ENCODE results near the gene ARHGEF28.

The ARHGEF28 gene

GRCh38 chr5:73935719-73936118 is 309.7 kb downstream of the ARHGEF28 start:
- H3K36me3 Mint-ChIP-seq (ENCODE audit: insufficient read depth), result no peaks in the 10 kb centered on the region
- ATAC-seq (replicated peaks; ENCODE audit: extremely low read depth, poor library complexity, severe bottlenecking) (no peak), DNase-seq (ENCODE audit: low spot score in 2 of 2) (no peak)
- H3K9me3 Mint-ChIP-seq, result no peaks in the 10 kb centered on the region
- peaks cover 36% of the 10 kb centered on the region for H3K27me3 Mint-ChIP-seq
- no peak overlapping the region for H3K27ac Mint-ChIP-seq (ENCODE audit: low read depth)
- no peaks in the 10 kb centered on the region for H3K4me1 Mint-ChIP-seq
- H3K4me3 Mint-ChIP-seq, result no peak overlapping the region

GRCh38 chr5:73938280-73938937 is 312.4 kb downstream of the ARHGEF28 start:
- Mint-ChIP-seq H3K36me3 (ENCODE audit: insufficient read depth) (no peaks in the 10 kb centered on the region), H3K27ac (ENCODE audit: low read depth) (no peak overlapping the region), H3K4me3 (no peak overlapping the region), H3K27me3 (peaks cover 40% of the 10 kb centered on the region), H3K9me3 (no peaks in the 10 kb centered on the region), H3K4me1 (no peaks in the 10 kb centered on the region)
- DNase-seq (ENCODE audit: low spot score in 2 of 2) (no peak), ATAC-seq (replicated peaks; ENCODE audit: extremely low read depth, poor library complexity, severe bottlenecking) (no peak)

DNA sequence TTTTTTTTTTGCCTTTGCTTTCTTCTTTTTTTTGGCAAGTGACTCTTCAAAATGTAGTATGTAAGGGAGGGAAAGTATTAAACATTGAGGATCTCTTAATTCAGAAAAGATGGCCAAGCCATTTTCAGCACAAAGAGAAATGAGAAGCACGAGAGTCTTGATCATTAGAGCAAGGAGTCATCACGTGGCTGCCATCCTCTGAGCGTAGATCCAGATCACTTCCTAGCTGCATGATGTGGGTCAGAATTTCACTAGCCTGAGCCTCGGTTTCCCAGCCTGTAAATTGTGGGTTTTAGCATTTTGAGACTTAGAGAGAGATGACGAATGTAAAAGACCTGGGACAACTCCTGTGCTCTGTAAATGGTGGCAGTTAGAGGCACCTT is 312.9 kb downstream of the ARHGEF28 start:
- peaks cover 38% of the 10 kb centered on the region for H3K27me3 Mint-ChIP-seq
- no peak for DNase-seq (ENCODE audit: low spot score in 2 of 2)
- H3K9me3 Mint-ChIP-seq, result no peaks in the 10 kb centered on the region
- H3K4me1 Mint-ChIP-seq, result no peaks in the 10 kb centered on the region
- H3K36me3 Mint-ChIP-seq (ENCODE audit: insufficient read depth), result no peaks in the 10 kb centered on the region
- no peak overlapping the region for H3K4me3 Mint-ChIP-seq
- no peak for ATAC-seq (replicated peaks; ENCODE audit: extremely low read depth, poor library complexity, severe bottlenecking)
- no peak overlapping the region for H3K27ac Mint-ChIP-seq (ENCODE audit: low read depth)

DNA sequence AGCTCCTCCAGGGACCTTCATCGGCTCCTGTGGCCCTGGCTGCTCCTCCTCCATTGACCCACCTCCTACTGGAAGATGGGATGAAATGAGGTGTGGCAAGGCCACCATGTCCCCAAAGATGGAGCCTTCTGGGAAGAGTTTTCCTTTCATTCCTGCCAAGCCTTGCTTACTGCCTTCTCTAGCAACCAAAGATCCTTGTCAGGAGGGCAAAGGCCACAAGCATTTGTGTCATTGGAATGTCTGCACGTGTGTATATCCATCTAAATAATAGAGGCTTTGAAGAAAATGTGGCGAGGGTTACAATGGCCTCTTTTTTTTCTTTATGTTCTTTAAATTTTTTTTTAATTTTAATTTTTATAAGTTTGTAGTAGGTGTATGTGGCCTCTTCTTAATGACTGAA is 313.6 kb downstream of the ARHGEF28 start:
- ATAC-seq (replicated peaks; ENCODE audit: extremely low read depth, poor library complexity, severe bottlenecking), result no peak

DNA sequence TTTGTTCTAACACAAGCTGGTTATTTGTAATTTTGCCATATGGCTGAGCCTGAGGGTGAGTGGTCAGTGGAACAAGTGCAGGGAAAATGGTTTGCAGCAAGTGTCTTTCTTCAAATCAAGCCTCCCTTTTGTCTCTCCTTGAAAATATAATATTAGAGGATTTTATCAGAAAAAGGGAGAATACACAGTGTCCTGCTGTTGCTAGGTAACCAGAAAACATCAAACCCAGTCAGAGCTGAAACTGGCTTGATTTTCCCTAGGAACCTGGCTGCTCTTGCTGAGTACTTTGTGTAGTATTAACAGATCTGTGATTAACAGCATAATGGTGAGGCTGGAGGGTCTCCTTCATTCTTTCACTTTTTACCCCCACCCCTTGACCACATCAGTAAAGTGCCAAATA is 314.0 kb downstream of the ARHGEF28 start:
- peaks cover 5% of the 10 kb centered on the region for H3K9me3 Mint-ChIP-seq
- H3K4me3 Mint-ChIP-seq, result no peak overlapping the region
- H3K36me3 Mint-ChIP-seq (ENCODE audit: insufficient read depth), result no peaks in the 10 kb centered on the region
- peaks cover 29% of the 10 kb centered on the region for H3K27me3 Mint-ChIP-seq
- no peaks in the 10 kb centered on the region for H3K4me1 Mint-ChIP-seq
- no peak overlapping the region for H3K27ac Mint-ChIP-seq (ENCODE audit: low read depth)
- DNase-seq (ENCODE audit: low spot score in 2 of 2), result no peak
- ATAC-seq (replicated peaks; ENCODE audit: extremely low read depth, poor library complexity, severe bottlenecking), result no peak

More for the DNA sequence above, 313.6 kb downstream of the ARHGEF28 start:
- Mint-ChIP-seq H3K9me3 (peaks cover 5% of the 10 kb centered on the region), H3K36me3 (ENCODE audit: insufficient read depth) (no peaks in the 10 kb centered on the region), H3K4me1 (no peaks in the 10 kb centered on the region), H3K27me3 (peaks cover 31% of the 10 kb centered on the region), H3K27ac (ENCODE audit: low read depth) (no peak overlapping the region), H3K4me3 (no peak overlapping the region)
- DNase-seq (ENCODE audit: low spot score in 2 of 2), result no peak

GRCh38 chr5:73940801-73941200 is 314.8 kb downstream of the ARHGEF28 start:
- no peak for DNase-seq (ENCODE audit: low spot score in 2 of 2)
- ATAC-seq (replicated peaks; ENCODE audit: extremely low read depth, poor library complexity, severe bottlenecking), result no peak
- H3K4me1 Mint-ChIP-seq, result no peaks in the 10 kb centered on the region
- H3K27me3 Mint-ChIP-seq, result peaks cover 24% of the 10 kb centered on the region
- no peaks in the 10 kb centered on the region for H3K36me3 Mint-ChIP-seq (ENCODE audit: insufficient read depth)
- H3K4me3 Mint-ChIP-seq, result no peak overlapping the region
- H3K27ac Mint-ChIP-seq (ENCODE audit: low read depth), result no peak overlapping the region
- peaks cover 5% of the 10 kb centered on the region for H3K9me3 Mint-ChIP-seq

DNA sequence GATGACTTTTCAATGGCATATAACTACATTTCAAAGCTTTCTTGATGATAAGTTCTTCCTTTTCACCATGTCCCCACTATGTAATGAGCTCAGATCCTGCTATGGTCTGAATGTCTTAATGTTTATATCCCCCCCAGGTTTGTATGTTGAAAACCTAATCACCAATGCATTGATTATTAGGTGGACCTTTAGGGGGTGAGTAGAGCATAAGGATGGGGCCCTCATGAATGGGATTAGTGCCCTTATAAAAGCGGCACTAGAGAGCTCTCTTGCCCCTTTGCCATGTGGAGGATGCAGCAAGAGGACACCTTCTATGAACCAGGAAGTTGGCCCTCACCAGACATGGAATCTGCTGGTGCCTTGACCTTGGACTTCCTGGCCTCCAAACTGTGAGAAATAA is 316.8 kb downstream of the ARHGEF28 start:
- H3K4me3 Mint-ChIP-seq, result no peak overlapping the region
- DNase-seq (ENCODE audit: low spot score in 2 of 2) (no peak), ATAC-seq (replicated peaks; ENCODE audit: extremely low read depth, poor library complexity, severe bottlenecking) (no peak)
- H3K36me3 Mint-ChIP-seq (ENCODE audit: insufficient read depth), result no peaks in the 10 kb centered on the region
- no peaks in the 10 kb centered on the region for H3K4me1 Mint-ChIP-seq
- peaks cover 20% of the 10 kb centered on the region for H3K27me3 Mint-ChIP-seq
- no peak overlapping the region for H3K27ac Mint-ChIP-seq (ENCODE audit: low read depth)
- peaks cover 5% of the 10 kb centered on the region for H3K9me3 Mint-ChIP-seq

GRCh38 chr5:73943397-73943796 is 317.4 kb downstream of the ARHGEF28 start:
- peaks cover 5% of the 10 kb centered on the region for H3K9me3 Mint-ChIP-seq
- ATAC-seq (replicated peaks; ENCODE audit: extremely low read depth, poor library complexity, severe bottlenecking), result no peak
- peaks cover 20% of the 10 kb centered on the region for H3K27me3 Mint-ChIP-seq
- no peak for DNase-seq (ENCODE audit: low spot score in 2 of 2)
- H3K4me3 Mint-ChIP-seq, result no peak overlapping the region
- H3K4me1 Mint-ChIP-seq, result no peaks in the 10 kb centered on the region
- no peaks in the 10 kb centered on the region for H3K36me3 Mint-ChIP-seq (ENCODE audit: insufficient read depth)
- no peak overlapping the region for H3K27ac Mint-ChIP-seq (ENCODE audit: low read depth)

- H3K27me3 Mint-ChIP-seq, result peaks cover 18% of the 10 kb centered on the region
- no peak overlapping the region for H3K27ac Mint-ChIP-seq (ENCODE audit: low read depth)
- H3K9me3 Mint-ChIP-seq, result peaks cover 5% of the 10 kb centered on the region
- no peak overlapping the region for H3K4me3 Mint-ChIP-seq
- no peaks in the 10 kb centered on the region for H3K4me1 Mint-ChIP-seq
- no peaks in the 10 kb centered on the region for H3K36me3 Mint-ChIP-seq (ENCODE audit: insufficient read depth)
- no peak for DNase-seq (ENCODE audit: low spot score in 2 of 2)
- no peak for ATAC-seq (replicated peaks; ENCODE audit: extremely low read depth, poor library complexity, severe bottlenecking)
These were observed 318.6 kb downstream of the ARHGEF28 start for GRCh38 chr5:73944581-73944980.

DNA sequence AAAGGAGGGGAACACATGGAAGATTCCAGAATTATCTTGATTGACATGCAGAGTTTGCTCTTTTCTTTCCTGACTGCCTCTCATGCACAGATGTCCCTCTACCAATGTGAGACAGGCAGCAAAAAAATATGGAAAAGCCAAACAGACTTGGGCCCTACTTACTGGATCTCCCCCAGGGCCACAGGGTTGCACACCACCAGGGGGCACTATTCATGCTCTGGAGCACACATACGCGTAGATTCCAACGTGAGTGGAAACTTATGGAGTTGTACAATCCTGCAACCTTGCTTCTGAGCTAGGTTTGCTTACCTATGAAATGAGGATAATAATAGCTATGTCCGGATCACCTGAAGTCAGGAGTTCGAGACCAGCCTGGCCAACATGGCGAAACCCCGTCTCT is 319.5 kb downstream of the ARHGEF28 start:
- no peaks in the 10 kb centered on the region for H3K4me1 Mint-ChIP-seq
- no peak for DNase-seq (ENCODE audit: low spot score in 2 of 2)
- H3K4me3 Mint-ChIP-seq, result no peak overlapping the region
- H3K27ac Mint-ChIP-seq (ENCODE audit: low read depth), result no peak overlapping the region
- no peak for ATAC-seq (replicated peaks; ENCODE audit: extremely low read depth, poor library complexity, severe bottlenecking)
- H3K36me3 Mint-ChIP-seq (ENCODE audit: insufficient read depth), result no peaks in the 10 kb centered on the region
- peaks cover 5% of the 10 kb centered on the region for H3K9me3 Mint-ChIP-seq
- H3K27me3 Mint-ChIP-seq, result peaks cover 23% of the 10 kb centered on the region

DNA sequence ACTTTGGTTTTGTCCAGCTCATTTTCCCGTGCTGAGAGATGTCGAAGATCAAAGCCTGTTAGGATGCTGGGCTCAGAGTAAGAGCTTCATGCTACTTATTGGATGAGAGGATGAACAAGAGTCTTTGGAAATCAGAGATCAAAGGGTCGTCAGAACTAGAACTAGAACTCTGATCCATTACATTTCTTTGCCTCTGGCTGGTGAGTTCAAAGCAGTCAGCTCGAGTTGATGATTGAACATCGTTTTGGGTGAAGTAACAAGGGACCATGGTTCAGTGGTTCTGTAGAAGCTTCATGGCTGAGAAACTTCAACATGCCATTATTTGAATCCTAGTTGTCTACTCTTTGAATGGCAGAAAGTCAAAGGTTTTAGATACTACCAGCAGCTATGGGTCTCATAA is 320.3 kb downstream of the ARHGEF28 start:
- Mint-ChIP-seq H3K4me3 (no peak overlapping the region), H3K27ac (ENCODE audit: low read depth) (no peak overlapping the region), H3K36me3 (ENCODE audit: insufficient read depth) (no peaks in the 10 kb centered on the region), H3K27me3 (peaks cover 25% of the 10 kb centered on the region), H3K4me1 (no peaks in the 10 kb centered on the region), H3K9me3 (peaks cover 5% of the 10 kb centered on the region)
- no peak for ATAC-seq (replicated peaks; ENCODE audit: extremely low read depth, poor library complexity, severe bottlenecking)
- no peak for DNase-seq (ENCODE audit: low spot score in 2 of 2)

DNA sequence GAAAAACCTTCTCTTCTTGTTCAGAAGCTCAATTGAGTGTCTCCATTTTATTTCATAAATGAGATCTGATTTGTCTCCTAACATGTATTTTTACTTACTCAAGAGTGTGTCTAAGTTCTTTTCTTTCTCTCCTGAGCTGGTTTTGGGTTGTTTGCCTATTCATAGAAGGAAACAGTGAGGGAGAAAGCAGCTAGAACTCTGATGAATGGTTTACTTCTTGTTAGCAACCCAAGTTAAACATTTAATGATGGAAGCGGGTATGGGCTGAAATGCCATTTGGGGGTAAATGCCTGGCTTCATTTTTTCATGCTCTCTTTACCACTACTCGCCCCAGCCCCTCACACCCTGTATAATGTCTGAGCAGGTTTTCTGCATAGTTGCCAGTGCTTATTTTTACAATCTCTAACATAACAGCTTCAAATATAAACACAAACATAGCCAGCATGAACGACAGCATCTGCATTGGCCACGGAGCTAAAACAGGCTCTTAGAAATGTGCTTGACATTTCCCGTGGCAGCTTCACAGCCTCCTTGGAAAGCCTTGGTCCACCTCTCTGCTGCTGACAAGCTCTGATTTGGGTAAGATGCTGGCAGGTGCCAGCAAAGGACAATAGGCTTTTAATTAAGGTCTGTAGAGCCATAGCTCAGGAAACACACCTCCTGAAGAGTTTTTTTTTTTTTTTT is 321.1 kb downstream of the ARHGEF28 start:
- DNase-seq (ENCODE audit: low spot score in 2 of 2) (no peak), ATAC-seq (replicated peaks; ENCODE audit: extremely low read depth, poor library complexity, severe bottlenecking) (no peak)
- H3K9me3 Mint-ChIP-seq, result peaks cover 5% of the 10 kb centered on the region
- H3K27me3 Mint-ChIP-seq, result peaks cover 28% of the 10 kb centered on the region
- H3K4me3 Mint-ChIP-seq, result no peak overlapping the region
- no peak overlapping the region for H3K27ac Mint-ChIP-seq (ENCODE audit: low read depth)
- no peaks in the 10 kb centered on the region for H3K4me1 Mint-ChIP-seq
- no peaks in the 10 kb centered on the region for H3K36me3 Mint-ChIP-seq (ENCODE audit: insufficient read depth)

GRCh38 chr5:73947906-73948640 is 322.1 kb downstream of the ARHGEF28 start:
- Mint-ChIP-seq H3K9me3 (peaks cover 5% of the 10 kb centered on the region), H3K4me1 (no peaks in the 10 kb centered on the region), H3K27ac (ENCODE audit: low read depth) (no peak overlapping the region), H3K4me3 (no peak overlapping the region), H3K27me3 (peaks cover 28% of the 10 kb centered on the region), H3K36me3 (ENCODE audit: insufficient read depth) (no peaks in the 10 kb centered on the region)
- no peak for ATAC-seq (replicated peaks; ENCODE audit: extremely low read depth, poor library complexity, severe bottlenecking)
- DNase-seq (ENCODE audit: low spot score in 2 of 2), result no peak

Measured in central memory CD8-positive, alpha-beta T cell (primary cell).